HG03064 (cell line): ENCODE data around the gene MORF4L1.
"Not testable (repeated sequence)": the region's sequence is repeated elsewhere in the genome, so short reads cannot be mapped to it uniquely, and the experiment has no call there.

Experiments used
- ATAC-seq: cut with Tn5 transposase; IDR thresholded peaks from one replicate; pipeline ENCODE4 v1.9.1; 2021; ENCODE audit warnings: low read depth; ENCODE audit not compliant: unreplicated experiment

Gene MORF4L1

GRCh38 chr15:78923480-78924360 is 51.0 kb downstream of the MORF4L1 start:
- ATAC-seq: no peak

GRCh38 chr15:78925076-78925624 is 52.5 kb downstream of the MORF4L1 start:
- ATAC-seq: no peak

- ATAC-seq: no peak
These were observed 53.5 kb downstream of the MORF4L1 start for GRCh38 chr15:78925956-78926743.

- no peak for ATAC-seq
These were observed 54.5 kb downstream of the MORF4L1 start for GRCh38 chr15:78927077-78927790.

- not testable (repeated sequence) for ATAC-seq
These were observed 55.5 kb downstream of the MORF4L1 start for GRCh38 chr15:78928176-78928575.

- no peak for ATAC-seq
These were observed 56.0 kb downstream of the MORF4L1 start for GRCh38 chr15:78928616-78929093.

- no peak for ATAC-seq
These were observed 57.0 kb downstream of the MORF4L1 start for GRCh38 chr15:78929536-78930264.

GRCh38 chr15:78930577-78931388 is 58.1 kb downstream of the MORF4L1 start:
- ATAC-seq: no peak

GRCh38 chr15:78931439-78932257 is 59.0 kb downstream of the MORF4L1 start:
- ATAC-seq: no peak

GRCh38 chr15:78932258-78932808 is 59.6 kb downstream of the MORF4L1 start:
- no peak for ATAC-seq

- no peak for ATAC-seq
These were observed 60.6 kb downstream of the MORF4L1 start for GRCh38 chr15:78933187-78933822.

GRCh38 chr15:78933823-78934654 is 61.3 kb downstream of the MORF4L1 start:
- no peak for ATAC-seq

- ATAC-seq: no peak
These were observed 61.9 kb downstream of the MORF4L1 start for GRCh38 chr15:78934655-78935023.

- ATAC-seq: no peak
These were observed 64.5 kb downstream of the MORF4L1 start for GRCh38 chr15:78937132-78937739.

GRCh38 chr15:78938658-78939488 is 66.2 kb downstream of the MORF4L1 start:
- ATAC-seq: peak; percentile 51
